NCI-H128 (cell line): ENCODE results near the gene SLC39A3.
"Not testable (repeated sequence)": the region's sequence is repeated elsewhere in the genome, so short reads cannot be mapped to it uniquely, and the experiment has no call there.

Experiments used
- DNase-seq: peaks from one replicate; lab custom pipeline; 2025; ENCODE audit not compliant: unreplicated experiment; lab: John Stamatoyannopoulos, UW

SLC39A3 gene

GRCh38 chr19:2723345-2723715 is 16.5 kb downstream of the SLC39A3 start:
- DNase-seq, result no peak

- no peak for DNase-seq
Measured at GRCh38 chr19:2722541-2723344, 17.1 kb downstream of the SLC39A3 start.

- no peak for DNase-seq
Measured at GRCh38 chr19:2721570-2722540, 18.0 kb downstream of the SLC39A3 start.

GRCh38 chr19:2720777-2721569 is 18.8 kb downstream of the SLC39A3 start, which contains the start of gene DIRAS1:
DIRAS1 (minus strand) TSS chr19:2721372; CDS start chr19:2717806, 3,566 bp downstream.
- DNase-seq, result no peak

- DNase-seq, result no peak
Measured at GRCh38 chr19:2719920-2720776, 19.7 kb downstream of the SLC39A3 start.

- DNase-seq, result no peak
Measured at GRCh38 chr19:2719232-2719735, 20.5 kb downstream of the SLC39A3 start.

- DNase-seq, result no peak
Measured at GRCh38 chr19:2717638-2718541, 21.9 kb downstream of the SLC39A3 start.

- DNase-seq, result no peak
Measured at GRCh38 chr19:2716722-2717637, 22.8 kb downstream of the SLC39A3 start.

- no peak for DNase-seq
Measured at GRCh38 chr19:2716275-2716650, 23.6 kb downstream of the SLC39A3 start.

- no peak for DNase-seq
Measured at GRCh38 chr19:2715470-2716274, 24.1 kb downstream of the SLC39A3 start.

GRCh38 chr19:2714531-2715269 is 25.1 kb downstream of the SLC39A3 start:
- DNase-seq, result no peak

- not testable (repeated sequence) for DNase-seq
Measured at GRCh38 chr19:2714102-2714501, 25.7 kb downstream of the SLC39A3 start.

GRCh38 chr19:2713170-2713569 is 26.6 kb downstream of the SLC39A3 start:
- DNase-seq, result not testable (repeated sequence)

- no peak for DNase-seq
Measured at GRCh38 chr19:2711875-2712205, 28.0 kb downstream of the SLC39A3 start.

- no peak for DNase-seq
Measured at GRCh38 chr19:2711172-2711874, 28.5 kb downstream of the SLC39A3 start.

- no peak for DNase-seq
Measured at GRCh38 chr19:2706251-2706650, 33.6 kb downstream of the SLC39A3 start.
